ENCODE measurements around the gene ZMYND10.
"Not testable (repeated sequence)": the region's sequence is repeated elsewhere in the genome, so short reads cannot be mapped to it uniquely, and the experiment has no call there.

The ZMYND10 gene

DNA sequence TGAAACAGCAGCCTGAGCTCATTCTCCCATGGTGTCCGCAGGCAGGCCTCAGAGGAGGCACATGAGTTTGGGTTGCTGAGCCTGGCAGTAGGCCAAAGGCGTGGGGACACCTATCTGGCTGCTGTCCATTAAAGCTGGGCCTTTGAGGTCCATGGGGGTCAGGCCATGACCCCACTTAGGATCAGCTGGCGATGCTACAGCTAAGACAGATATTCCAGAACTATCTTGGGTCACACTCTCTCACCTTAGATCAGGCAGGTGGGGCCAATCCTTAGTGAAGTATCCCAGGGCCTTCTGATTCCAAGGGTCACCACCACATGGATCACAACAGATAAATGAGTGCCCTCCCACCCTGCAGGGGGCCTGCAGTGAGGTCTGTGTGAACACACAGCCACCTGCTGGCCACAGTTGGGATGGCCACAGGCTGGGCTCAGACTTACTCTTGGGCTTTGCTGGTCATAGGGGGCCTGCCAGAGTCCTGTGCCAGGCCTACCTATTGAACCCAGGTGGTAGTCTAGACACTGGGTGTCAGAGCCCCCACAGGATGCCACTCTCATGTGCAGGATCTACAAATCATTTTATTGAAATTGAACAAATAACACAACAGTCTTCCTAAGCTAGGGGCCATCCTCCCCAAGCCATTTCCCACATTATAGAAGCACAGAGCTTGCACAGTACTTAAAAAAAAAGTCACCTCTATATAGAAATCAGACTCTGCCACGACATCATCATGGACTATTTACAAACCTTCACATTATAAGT lies 21.0 kb downstream of the ZMYND10 start:
- peak; percentile 65 to 74 for DNase-seq

DNA sequence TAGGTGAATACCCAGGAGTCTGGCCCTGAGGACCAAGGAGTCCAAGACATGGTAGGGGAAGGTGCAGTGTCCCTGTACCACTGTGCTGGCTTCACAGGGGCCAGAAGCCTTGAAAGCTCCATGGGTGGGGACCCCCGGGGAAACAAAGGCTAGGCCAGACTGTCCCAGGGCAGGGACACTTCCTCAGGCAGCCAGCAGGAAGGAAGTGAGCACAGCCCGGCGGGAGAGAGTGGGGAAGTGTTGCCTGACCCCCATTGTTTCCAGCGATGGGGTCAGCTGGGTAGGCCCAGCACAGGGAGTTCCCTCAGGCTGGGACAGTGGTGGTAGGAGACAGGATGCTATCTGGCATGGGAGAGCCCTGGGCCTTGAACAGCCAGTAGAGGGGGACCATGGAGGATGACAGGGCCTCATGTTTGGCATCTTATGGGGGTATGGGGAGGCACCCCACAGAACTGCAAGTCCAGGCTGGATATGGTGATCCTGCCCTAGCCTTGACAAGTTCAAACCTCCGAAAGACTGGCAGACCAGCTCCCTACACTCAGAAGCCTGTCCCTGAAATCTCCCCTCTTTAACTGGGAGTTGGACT lies 21.8 kb downstream of the ZMYND10 start:
- no peak for DNase-seq

DNA sequence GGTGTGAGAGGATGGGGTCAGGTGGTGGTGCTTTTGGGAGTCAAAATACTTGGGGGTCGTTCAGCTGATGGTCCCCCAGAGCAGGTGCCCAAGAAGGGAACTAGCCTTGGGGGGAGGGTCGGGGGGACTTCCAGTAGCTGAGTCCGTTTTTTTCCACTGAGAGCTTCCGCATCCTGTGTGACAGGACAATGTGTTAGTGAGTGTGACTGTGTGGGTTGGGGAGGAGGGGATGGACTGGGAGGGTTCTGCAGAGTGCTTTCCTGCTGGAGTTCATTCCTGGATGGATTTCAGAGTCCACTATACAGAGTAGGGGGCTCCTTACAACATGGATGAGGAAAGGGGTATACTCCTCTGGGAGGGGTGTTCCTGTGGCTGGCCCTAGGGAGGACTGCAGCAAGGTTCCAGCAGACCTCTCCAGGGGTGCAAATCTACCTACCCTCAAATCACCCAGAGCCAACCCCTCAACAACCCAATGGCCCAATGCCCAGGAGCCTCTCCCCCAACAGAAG lies 22.4 kb downstream of the ZMYND10 start:
- DNase-seq, result no peak

GRCh38 chr3:50322386-50323091 lies 23.0 kb downstream of the ZMYND10 start, which contains the start of gene HYAL2:
TSS of gene HYAL2 (minus strand) at chr3:50322745. CDS start at chr3:50320489, 2,256 bp downstream.
- peak; percentile 23 to 51 for DNase-seq

DNA sequence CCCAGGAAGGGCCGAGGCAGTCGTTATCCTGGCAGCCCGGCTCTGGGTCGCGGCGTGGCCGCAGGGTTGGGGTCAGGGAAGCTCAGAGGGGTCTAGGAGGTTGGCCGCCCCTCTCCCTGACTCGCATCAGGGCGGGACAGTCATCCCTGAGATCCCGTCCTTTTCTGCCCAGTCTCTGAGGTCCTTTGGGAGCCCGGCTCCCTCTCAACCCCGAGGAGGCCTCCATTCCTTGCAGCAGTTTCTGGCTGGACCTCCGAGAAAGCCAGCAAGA lies 23.5 kb downstream of the ZMYND10 start:
- DNase-seq, result no peak

DNA sequence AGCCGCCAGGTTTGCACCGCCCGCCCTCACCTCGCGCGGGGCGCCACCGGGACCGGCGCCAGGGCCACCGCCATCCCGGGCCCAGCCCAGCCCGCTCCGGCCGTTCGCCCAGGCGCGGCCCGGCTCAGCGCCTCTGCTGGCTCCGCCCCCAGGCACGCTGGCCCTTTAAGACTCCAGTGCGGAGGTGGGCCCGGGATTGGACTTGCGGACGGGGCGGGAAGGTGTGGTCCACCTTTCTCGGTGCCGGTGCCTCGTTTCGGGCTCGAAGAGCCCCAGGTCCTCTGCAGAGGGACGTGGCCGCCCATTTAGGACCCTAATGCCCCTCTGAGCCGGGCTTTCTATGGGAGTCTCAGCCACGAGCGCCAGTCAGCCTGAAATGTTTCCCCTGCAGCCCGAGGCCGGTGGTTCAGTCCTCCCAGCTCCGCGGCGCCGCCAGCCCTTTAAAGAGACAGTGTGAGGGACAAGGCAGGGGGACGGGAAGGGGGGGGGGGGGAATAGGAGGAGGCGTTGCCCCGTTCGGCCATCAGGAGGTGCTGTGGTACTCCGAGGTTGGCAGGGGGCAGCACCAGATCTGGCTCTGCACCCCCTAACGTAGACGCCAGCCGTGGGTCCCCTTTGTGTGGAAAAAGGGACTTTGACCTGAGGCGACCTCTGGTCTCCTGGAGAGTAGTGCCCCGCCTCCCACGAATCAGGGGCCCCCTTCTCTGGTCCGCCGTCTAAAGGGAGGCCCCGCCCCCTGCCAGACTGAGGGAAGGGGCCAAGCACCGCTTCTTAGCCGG lies 24.0 kb downstream of the ZMYND10 start:
- peak; percentile 69 to 71 for DNase-seq

- peak; percentile 54 to 60 for DNase-seq
Measured at GRCh38 chr3:50320853-50321335, 24.6 kb downstream of the ZMYND10 start.

DNA sequence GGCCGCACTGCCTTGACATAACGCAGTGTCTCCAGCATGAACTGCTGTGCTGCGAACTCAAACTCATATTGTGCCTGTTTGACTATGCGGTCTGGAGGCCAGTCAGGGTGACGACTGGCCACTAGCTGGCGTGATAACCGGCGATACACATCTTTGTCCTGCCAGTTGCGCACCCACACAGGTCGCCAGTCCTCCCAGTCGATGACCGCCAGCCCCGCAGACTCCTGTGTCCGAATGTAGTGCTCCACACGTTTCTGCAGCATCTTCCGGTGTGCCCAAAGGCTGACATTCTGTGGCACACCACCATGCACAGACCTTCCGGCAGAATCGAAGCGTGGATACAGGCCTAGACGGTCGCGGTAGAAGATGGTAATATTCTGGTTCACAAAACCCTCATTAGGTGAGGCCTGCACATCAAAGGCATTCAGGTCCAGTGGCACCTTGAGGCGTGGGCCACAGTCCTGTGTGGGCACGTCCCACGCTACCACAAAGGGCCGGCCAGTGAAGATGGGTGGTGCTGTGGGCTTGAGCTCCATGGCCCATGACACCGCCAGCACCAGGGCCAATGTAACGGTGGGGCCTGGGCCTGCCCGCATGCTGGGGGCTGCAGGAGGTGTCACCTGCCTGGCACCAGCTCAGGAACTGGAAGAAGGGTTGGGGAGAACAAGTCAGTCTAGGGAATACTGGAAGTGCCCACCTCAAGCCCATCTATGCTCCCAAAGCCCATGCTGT lies 25.5 kb downstream of the ZMYND10 start:
- no peak for DNase-seq

GRCh38 chr3:50319181-50319893 lies 26.2 kb downstream of the ZMYND10 start:
- no peak for DNase-seq

GRCh38 chr3:50318615-50319014 lies 26.9 kb downstream of the ZMYND10 start:
- DNase-seq, result no peak

GRCh38 chr3:50318163-50318562 lies 27.4 kb downstream of the ZMYND10 start:
- DNase-seq, result no peak

DNA sequence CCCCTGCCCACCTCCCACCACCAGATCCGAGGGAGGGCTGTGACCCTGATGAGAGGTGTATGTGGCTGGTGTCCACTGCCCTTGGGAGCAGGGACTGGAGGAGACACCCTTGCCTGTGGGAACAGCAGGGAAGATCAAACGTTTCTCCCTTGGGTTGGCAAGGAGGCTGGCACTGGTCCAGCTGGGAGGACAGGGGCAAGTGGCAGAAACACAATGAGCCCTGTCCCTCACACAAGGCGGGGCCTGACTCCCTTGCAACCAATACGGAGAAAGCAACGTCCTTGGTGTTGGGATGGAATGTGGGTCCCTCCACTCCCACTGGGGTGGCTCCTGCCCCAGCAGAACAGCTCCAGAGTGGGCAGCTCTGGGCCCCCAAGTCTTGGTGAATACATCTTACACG lies 28.2 kb downstream of the ZMYND10 start:
- no peak for DNase-seq

- DNase-seq, result no peak
Measured at GRCh38 chr3:50316657-50317242, 28.8 kb downstream of the ZMYND10 start.

GRCh38 chr3:50314816-50315215 lies 30.7 kb downstream of the ZMYND10 start:
- DNase-seq, result no peak

DNA sequence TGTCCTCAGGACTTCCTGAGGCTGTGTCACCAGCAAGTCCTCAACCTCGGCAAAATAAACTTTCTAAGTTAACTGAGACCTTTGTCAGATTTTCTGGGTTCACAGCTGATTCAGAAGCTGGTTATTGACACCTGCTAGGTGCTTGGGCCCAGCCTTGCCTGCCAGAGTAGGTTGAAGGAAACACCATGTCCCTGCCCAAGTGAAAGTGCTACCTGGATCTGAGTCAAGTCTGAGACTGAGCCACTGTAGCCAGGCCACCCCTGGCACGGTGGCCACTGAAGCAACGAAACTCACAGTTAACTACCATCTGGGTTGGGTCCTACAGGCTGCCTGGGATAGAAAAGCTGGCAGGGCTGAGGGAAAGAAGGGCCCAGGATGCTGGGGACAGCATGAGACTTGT lies 31.2 kb downstream of the ZMYND10 start:
- DNase-seq, result no peak

GRCh38 chr3:50312041-50312440 lies 33.5 kb downstream of the ZMYND10 start:
- not testable (repeated sequence) for DNase-seq

DNA sequence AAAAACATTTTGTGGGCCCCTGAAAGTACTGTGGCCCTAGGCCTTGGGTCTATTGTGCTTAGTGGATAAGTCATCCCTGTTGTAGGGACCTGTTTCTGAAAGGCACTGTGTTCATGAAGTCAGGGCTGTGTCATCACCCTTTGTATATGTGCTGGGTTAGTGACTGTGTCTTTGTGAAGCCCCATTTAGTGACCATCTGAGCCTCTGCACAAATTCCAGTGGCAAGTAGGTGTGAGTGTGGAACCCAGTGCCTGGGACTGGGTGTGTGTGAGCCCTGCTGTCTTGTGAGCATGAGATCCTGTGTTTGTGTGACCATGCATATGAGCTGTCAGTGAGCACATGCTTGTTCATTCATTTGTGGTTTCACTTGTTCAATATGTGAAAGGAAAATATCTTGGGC lies 40.9 kb downstream of the ZMYND10 start:
- DNase-seq, result no peak

DNA sequence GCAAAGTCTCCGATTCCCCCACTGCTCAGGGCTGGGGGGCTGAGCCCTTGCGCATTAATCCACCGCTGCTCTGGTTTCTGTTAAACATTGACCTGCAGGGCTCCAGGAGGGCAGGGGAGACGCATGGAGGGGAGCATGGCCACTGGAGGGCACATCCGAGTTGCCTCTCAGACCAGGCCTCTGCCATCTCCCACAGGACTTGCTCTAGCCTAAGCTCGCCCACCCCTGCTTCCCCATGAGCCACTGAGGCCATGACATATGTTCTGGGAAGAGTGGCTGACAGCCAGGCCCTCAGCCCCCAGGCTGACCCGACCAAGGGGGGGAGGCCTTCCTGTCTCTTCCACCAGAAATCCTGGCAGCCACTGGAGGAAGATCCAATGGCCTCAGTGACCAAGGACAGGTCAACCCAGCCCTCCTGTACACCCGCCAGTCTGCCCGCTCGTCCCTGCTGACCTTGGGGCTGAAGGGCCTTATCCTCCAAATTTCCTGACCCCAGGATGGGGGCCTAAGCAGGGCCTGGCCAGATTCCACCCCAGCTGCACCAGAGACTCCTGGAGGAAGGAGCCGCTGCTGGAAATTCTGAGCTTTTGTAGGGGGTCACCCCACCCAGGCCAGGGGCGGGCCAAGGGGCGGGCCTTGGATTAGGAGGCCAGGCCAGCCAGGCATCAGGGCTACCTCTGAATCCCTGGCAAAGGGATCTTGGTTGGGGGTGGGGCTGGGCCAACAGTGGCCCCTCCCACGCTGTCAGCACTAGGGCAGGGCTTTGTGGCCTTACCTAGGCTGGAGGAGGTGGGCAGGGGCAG lies 42.3 kb downstream of the ZMYND10 start, which contains the start of gene HYAL1:
Gene HYAL1, minus strand, starts transcription at position 562 of the 803 bp plus-strand sequence. CDS start 618 bp downstream, outside the sequence.
- no peak for DNase-seq

DNA sequence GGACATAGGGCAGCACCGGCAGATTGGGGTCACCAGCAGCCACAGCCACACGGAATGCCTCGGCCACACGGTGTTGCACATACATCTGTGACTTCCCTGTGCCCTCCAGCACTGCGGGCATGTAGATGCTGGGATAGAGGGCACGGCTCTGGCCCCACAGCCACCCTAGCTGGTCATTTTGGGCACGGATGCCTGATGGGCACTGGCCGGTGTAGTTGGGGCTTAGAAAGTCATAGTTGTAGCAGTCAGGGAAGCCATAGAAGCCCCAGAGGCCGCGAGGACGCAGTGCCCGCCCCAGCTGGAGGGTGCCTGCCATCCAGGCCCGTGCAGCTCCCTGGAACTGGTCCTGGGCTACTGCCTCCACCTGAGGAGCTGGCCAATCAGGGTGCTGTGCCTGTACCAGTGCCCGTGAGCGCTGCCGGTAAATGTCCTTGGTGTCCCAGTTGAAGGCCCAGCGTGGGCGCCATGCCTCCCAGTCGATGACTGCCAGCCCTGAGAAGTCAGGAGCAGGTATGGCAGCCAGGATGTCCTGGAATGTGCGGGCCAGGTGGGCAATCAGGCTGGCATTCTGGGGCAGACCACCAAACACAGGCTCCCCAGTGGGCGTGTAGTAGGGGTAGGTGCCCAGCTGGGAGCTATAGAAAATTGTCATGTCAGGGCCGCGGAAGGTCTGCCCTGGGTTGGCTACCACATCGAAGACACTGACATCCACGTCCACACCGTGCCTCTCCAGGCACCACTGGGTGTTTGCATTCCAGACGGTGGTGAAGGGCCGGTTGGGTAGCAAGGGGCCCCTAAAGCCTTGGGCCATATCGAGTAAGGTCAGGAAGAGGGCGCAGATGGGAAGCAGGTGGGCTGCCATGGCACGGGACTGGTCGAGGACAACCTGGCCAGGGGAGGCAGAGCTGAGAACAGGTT lies 43.2 kb downstream of the ZMYND10 start:
- no peak for DNase-seq

All from NCI-H2081 (cell line).